K562 (cell line): ENCODE results near the gene HNRNPA2B1. TPM values are rescaled to one million over a fixed set of nuclear protein-coding genes. Genes with fewer than 3 reads are reported as not detected.

Source experiments
- ATAC-seq: fragments of 200-7000 bp; cut with Tn5 transposase; 3 replicates; pipeline ENCODE4 v1.9.1; 2020; ENCODE audit warnings: moderate library complexity
- BruUV-seq: library from RNA; stranded (reverse); fragments of 400-500 nt; replicated peaks from 2 replicates; lab custom pipeline; 2021; lab: Mats Ljungman, UMichigan
- CTCF ChIA-PET: fragments of 300-600 bp; formaldehyde crosslinking; extraction: SDS; loops from one replicate; lab custom pipeline; 2021; ENCODE audit warnings: low intra/inter-chr PET ratio; lab: Yijun Ruan, JAX
- POLR2A ChIA-PET: fragments of 300-600, 350-650 bp; sonication (Branson Sonifier 250); formaldehyde crosslinking; extraction: SDS; loops from one replicate; lab custom pipeline; 2021; ENCODE audit warnings: antibody characterized with exemption, inconsistent platforms; lab: Yijun Ruan, JAX
- DNase-seq, 4 experiments: peaks; one replicate each; pipeline versions ENCODE4 v3.0.0 to v3.0.0-alpha.2; 2011 to 2018; ENCODE audit warnings: low spot score in 3 of 4, mixed read lengths in 3 of 4; ENCODE audit errors: extremely low read depth in 1 of 4
- FAIRE-seq: peaks from 2 replicates; lab custom pipeline; 2011; peaks lifted over from hg19 to GRCh38; lab: Jason Lieb, UNC
- H2AFZ ChIP-seq: 2 replicates; pipeline ENCODE4 v1.6.0; 2011; ENCODE audit warnings: low read depth, low read length, control low read depth, inconsistent platforms
- H3K27ac ChIP-seq: fragments of 200-600 bp; 3 replicates; pipeline ENCODE4 v1.8.0; 2011; ENCODE audit warnings: low read depth, mild to moderate bottlenecking, control low read depth, inconsistent platforms, low read length, moderate library complexity, mixed read lengths; ENCODE audit errors: extremely low read depth
- H3K27me3 ChIP-seq, 2 experiments: fragments of 300-600 bp in 1 of 2; 2 replicates in 1 of 2; 3 replicates in 1 of 2; pipeline versions ENCODE4 v1.6.0 to v1.8.0; 2011; ENCODE audit warnings: inconsistent platforms in 2 of 2, low read length in 2 of 2, mild to moderate bottlenecking in 1 of 2, mixed read lengths in 1 of 2, moderate library complexity in 1 of 2; ENCODE audit not compliant: control insufficient read depth in 2 of 2, insufficient read depth in 2 of 2
- H3K36me3 ChIP-seq: fragments of 300-600 bp; 3 replicates; pipeline ENCODE4 v1.8.0; 2011; ENCODE audit warnings: mild to moderate bottlenecking, low read length, inconsistent platforms; ENCODE audit not compliant: control insufficient read depth, insufficient read depth
- H3K4me1 ChIP-seq, 2 experiments: fragments of 200-600 bp in 1 of 2; replicated peaks in 1 of 2; 2 replicates in 1 of 2; 3 replicates in 1 of 2; pipeline versions ENCODE4 v1.5.1 to v1.8.0; 2011; ENCODE audit warnings: inconsistent platforms in 2 of 2, low read length in 2 of 2, mild to moderate bottlenecking in 1 of 2, mixed read lengths in 1 of 2, moderate library complexity in 1 of 2; ENCODE audit not compliant: control insufficient read depth in 2 of 2, insufficient read depth in 2 of 2
- H3K4me2 ChIP-seq: 2 replicates; pipeline ENCODE4 v1.6.1; 2011; ENCODE audit warnings: low read length, control low read depth, inconsistent platforms, mixed read lengths; ENCODE audit not compliant: insufficient read depth
- H3K4me3 ChIP-seq: fragments of 200-600 bp; sonication (generic), shearing (Covaris generic); 2 replicates; pipeline ENCODE4 v1.5.1; 2016; ENCODE audit warnings: control low read depth, inconsistent platforms
- H3K79me2 ChIP-seq: fragments of 200-600 bp; 3 replicates; pipeline ENCODE4 v1.8.0; 2011; ENCODE audit warnings: low read length, inconsistent platforms; ENCODE audit not compliant: control insufficient read depth, insufficient read depth
- H3K9ac ChIP-seq, 2 experiments: 2 replicates each; pipeline versions ENCODE4 v1.6.0 to v1.6.1; 2011; ENCODE audit warnings: low read depth in 2 of 2, low read length in 2 of 2, control low read depth in 1 of 2, inconsistent platforms in 1 of 2, mild to moderate bottlenecking in 1 of 2, mixed read lengths in 1 of 2; ENCODE audit not compliant: insufficient read depth in 1 of 2
- H3K9me1 ChIP-seq: one replicate; pipeline ENCODE4 v1.6.0; 2011; ENCODE audit warnings: inconsistent platforms, mild to moderate bottlenecking, low read length, moderate library complexity; ENCODE audit not compliant: control insufficient read depth, insufficient read depth
- H3K9me3 ChIP-seq: replicated peaks from 2 replicates; pipeline ENCODE4 v1.5.1; 2011; ENCODE audit warnings: low read depth, low read length, inconsistent platforms; ENCODE audit not compliant: control insufficient read depth, insufficient read depth
- H4K20me1 ChIP-seq: replicated peaks from 2 replicates; pipeline ENCODE4 v1.6.1; 2011; ENCODE audit warnings: low read length, inconsistent platforms, mixed read lengths; ENCODE audit not compliant: control insufficient read depth, insufficient read depth
- CBFA2T2 ChIP-seq: fragments of 450-650 bp; conservative IDR thresholded peaks from 2 replicates; pipeline ENCODE4 v1.6.1; 2017; ENCODE audit warnings: mild to moderate bottlenecking
- KDM5B ChIP-seq: fragments of 200-600 bp; sonication (generic); IDR thresholded peaks from 2 replicates; pipeline ENCODE4 v1.6.1; 2012; ENCODE audit warnings: low read depth, mild to moderate bottlenecking, moderate library complexity, low read length, control low read depth, inconsistent platforms; ENCODE audit not compliant: insufficient replicate concordance
- MAFF ChIP-seq: IDR thresholded peaks from 2 replicates; pipeline ENCODE4 v1.6.1; 2012; ENCODE audit warnings: low read length, improper control_type of control experiment
- MAFG ChIP-seq: fragments of 450-650 bp; conservative IDR thresholded peaks from 2 replicates; pipeline ENCODE4 v1.6.1; 2016; ENCODE audit warnings: missing genetic modification characterization, missing compliant biosample characterization
- RAD51 ChIP-seq: fragments of 450-650 bp; IDR thresholded peaks from 2 replicates; pipeline ENCODE4 v1.7.1; 2016; ENCODE audit warnings: low read depth, mild to moderate bottlenecking, borderline replicate concordance
- RBM25 ChIP-seq: fragments of 200-400 bp; formaldehyde crosslinking; IDR thresholded peaks from 2 replicates; pipeline ENCODE4 v1.6.1; 2018; ENCODE audit warnings: low read length, low read depth, moderate library complexity; ENCODE audit not compliant: severe bottlenecking
- RHOXF2B ChIP-seq: fragments of 250-450 bp; sonication (Bioruptor Pico); conservative IDR thresholded peaks from 2 replicates; pipeline ENCODE4 v1.5.1; 2021
- ZBTB7A ChIP-seq: IDR thresholded peaks from 2 replicates; pipeline ENCODE4 v1.6.1; 2011; ENCODE audit warnings: low read depth, mild to moderate bottlenecking, low read length, moderate library complexity, borderline replicate concordance; ENCODE audit not compliant: control insufficient read depth
- ZNF121 ChIP-seq: sonication (generic); formaldehyde crosslinking; conservative IDR thresholded peaks from 2 replicates; pipeline ENCODE4 v1.8.0; 2022; ENCODE audit warnings: missing genetic modification reagents
- ZNF316 ChIP-seq: fragments of 450-650 bp; IDR thresholded peaks from 2 replicates; pipeline ENCODE4 v1.6.1; 2016
- ZNF583 ChIP-seq: fragments of 250-450 bp; sonication (Bioruptor Pico); IDR thresholded peaks from 2 replicates; pipeline ENCODE4 v1.4.0; 2020
- WGBS: fragments of 100-300 bp; shearing (Covaris generic); methylation state at CpG from one replicate; pipeline ENCODE4 v1.1.6; 2016; ENCODE audit warnings: low coverage, mixed read lengths; ENCODE audit not compliant: insufficient coverage; ENCODE audit errors: missing lambda C conversion rate; 5-methylcytosine and 5-hydroxymethylcytosine counted together
- in situ Hi-C: fragments of 300-500 bp; cut with MboI; formaldehyde crosslinking; loops from 4 replicates; pipeline ENCODE4 v1.15.0; 2018; ENCODE audit warnings: inconsistent platforms, mixed read lengths
- intact Hi-C: fragments of 100-400 bp; cut with micrococcal nuclease; formaldehyde crosslinking; loops from 2 replicates; pipeline ENCODE4 v1.14.2; 2022
- polyA plus RNA-seq, 8 experiments: library from polyadenylated mRNA; depleted of rRNA in 4 of 8; stranded (reverse) in 5 of 8; unstranded in 3 of 8; fragments of >200 nt; fragmentation: Nextera tagmentation in 2 of 8; fragmentation: Illumina TruSeq in 1 of 8; extraction: Ambion mirVana in 2 of 8; extraction: Trizol in 1 of 8; gene quantifications; 2 replicates each; pipeline versions ENCODE4 v1.2.1 to v1.2.3, GENCODE V29; 2011 to 2014; ENCODE audit warnings: inconsistent platforms in 1 of 8, missing spikeins in 1 of 8
- total RNA-seq, 7 experiments: library from RNA; depleted of rRNA in 6 of 7; stranded (reverse); fragments of >200 nt in 6 of 7; fragmentation: Illumina TruSeq in 2 of 7; extraction: Trizol in 2 of 7; gene quantifications; 2 replicates each; pipeline versions ENCODE4 v1.2.1 to v1.2.3, GENCODE V29; 2011 to 2021; ENCODE audit warnings: low replicate concordance in 1 of 7
- TF ChIP-seq, protein P1 (sequence below): IDR thresholded peaks from 2 replicates; pipeline ENCODE4 v1.6.1; 2012; ENCODE audit warnings: low read depth, low read length, improper control_type of control experiment, borderline replicate concordance
- TF ChIP-seq, protein P2 (sequence below): fragments of 250-450 bp; sonication (Bioruptor Pico); IDR thresholded peaks from 2 replicates; pipeline ENCODE4 v1.6.1; 2021; ENCODE audit warnings: mild to moderate bottlenecking

The HNRNPA2B1 gene
- total and polyA plus RNA-seq, 9 of the 15 experiments (the other 6 are each of a cell fraction or from before 2014, with no cell fraction given): 630 to 1,989 (median 865) TPM

DNA sequence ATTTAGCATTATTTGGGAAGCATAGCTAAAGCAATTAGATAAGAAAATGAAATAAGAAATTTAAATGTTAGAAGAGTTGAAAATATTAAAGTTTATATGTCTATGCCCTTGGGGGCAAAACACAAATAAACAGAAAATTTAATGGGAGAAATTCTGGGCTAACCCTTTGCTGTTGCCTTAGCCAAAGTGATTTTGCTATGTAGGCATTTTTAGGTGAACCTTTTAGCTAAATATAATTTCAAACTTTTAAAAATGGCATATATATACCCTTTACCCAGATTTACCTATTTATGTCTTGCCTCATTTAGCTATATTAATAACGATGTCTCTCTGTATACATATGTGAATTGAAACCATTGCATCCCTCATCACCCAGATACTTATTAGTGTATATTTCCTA, 28.5 kb downstream of the HNRNPA2B1 start (continued):
- TF ChIP-seq, protein P1, sequence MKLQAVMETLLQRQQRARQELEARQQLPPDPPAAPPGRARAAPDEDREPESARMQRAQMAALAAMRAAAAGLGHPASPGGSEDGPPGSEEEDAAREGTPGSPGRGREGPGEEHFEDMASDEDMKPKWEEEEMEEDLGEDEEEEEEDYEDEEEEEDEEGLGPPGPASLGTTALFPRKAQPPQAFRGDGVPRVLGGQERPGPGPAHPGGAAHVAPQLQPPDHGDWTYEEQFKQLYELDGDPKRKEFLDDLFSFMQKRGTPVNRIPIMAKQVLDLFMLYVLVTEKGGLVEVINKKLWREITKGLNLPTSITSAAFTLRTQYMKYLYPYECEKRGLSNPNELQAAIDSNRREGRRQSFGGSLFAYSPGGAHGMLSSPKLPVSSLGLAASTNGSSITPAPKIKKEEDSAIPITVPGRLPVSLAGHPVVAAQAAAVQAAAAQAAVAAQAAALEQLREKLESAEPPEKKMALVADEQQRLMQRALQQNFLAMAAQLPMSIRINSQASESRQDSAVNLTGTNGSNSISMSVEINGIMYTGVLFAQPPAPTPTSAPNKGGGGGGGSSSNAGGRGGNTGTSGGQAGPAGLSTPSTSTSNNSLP: no peak
- TF ChIP-seq MAFF: peak; percentile 60
- TF ChIP-seq CBFA2T2: no peak
- peak; percentile 69; the same call in 1 of the 2 replicates for TF ChIP-seq ZNF316
- TF ChIP-seq KDM5B: no peak
- TF ChIP-seq ZBTB7A: no peak
- no peak for TF ChIP-seq RHOXF2B (CRISPR knock-in tag)
- no peak for TF ChIP-seq ZNF583 (CRISPR knock-in tag)
- peak; percentile 40; the same call in 1 of the 2 replicates for TF ChIP-seq MAFG (tag)
- TF ChIP-seq RAD51: no peak

DNA sequence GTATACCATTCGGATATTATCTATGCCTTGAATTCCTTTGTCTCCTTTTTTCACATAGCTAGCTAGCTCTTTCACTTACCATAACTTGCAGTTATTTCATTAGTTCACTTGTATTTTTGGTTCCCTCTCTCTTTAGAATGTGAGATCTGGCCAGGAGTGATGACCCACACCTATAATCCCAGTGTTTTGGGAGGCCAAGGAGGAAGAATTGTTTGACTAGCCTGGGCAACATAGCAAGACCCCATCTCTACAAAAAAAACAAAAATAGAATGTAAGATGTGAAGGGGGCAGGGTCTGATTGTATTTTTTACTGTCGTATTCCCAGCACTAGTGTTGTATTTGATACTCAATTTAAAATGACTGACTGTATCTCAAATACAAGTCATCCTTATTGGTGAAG, 28.9 kb downstream of the HNRNPA2B1 start:
- no peak overlapping the region for H3K4me2 ChIP-seq
- peaks cover 7% of the 10 kb centered on the region; the same call in 2 of the 3 replicates for H3K79me2 ChIP-seq
- CTCF ChIA-PET: no interaction called here
- no peaks in the 10 kb centered on the region for H3K27me3 ChIP-seq
- whole genome bisulfite sequencing: 92% methylated on average over 1 of the region's 2 CpGs
- 0 out of 2 replicates have a peak, but pooled peaks cover 2% of the 10 kb centered on the region for H4K20me1 ChIP-seq
- no TSS peak for BruUV-seq
- intact Hi-C loops: no loop called here
- no peaks in the 10 kb centered on the region for H3K9me1 ChIP-seq
- no peak for ATAC-seq
- H3K4me3 ChIP-seq: no peak overlapping the region
- no peak for DNase-seq
- peaks cover 4 to 8% of the 10 kb centered on the region in 2 experiments; a peak in 3 of 5 replicates for H3K4me1 ChIP-seq
- H3K36me3 ChIP-seq: peaks cover 2% of the 10 kb centered on the region; the same call in 1 of the 3 replicates
- FAIRE-seq: no peak
- no peak overlapping the region for H3K9ac ChIP-seq
- H3K27ac ChIP-seq: no peak overlapping the region
- no peak overlapping the region for H2AFZ ChIP-seq
- in situ Hi-C loops: no loop called here
- POLR2A ChIA-PET: interaction anchor here (0.7 to 1.1 kb wide), 2 partner anchors 9 to 24 kb away, joined by 3 read pairs; no protein-coding TSS in a partner anchor
- H3K9me3 ChIP-seq: no peaks in the 10 kb centered on the region
- TF ChIP-seq, protein P2, sequence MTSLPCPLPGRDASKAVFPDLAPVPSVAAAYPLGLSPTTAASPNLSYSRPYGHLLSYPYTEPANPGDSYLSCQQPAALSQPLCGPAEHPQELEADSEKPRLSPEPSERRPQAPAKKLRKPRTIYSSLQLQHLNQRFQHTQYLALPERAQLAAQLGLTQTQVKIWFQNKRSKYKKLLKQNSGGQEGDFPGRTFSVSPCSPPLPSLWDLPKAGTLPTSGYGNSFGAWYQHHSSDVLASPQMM (CRISPR knock-in tag): no peak
- TF ChIP-seq RBM25 (peak; percentile 37), ZNF121 (CRISPR knock-in tag) (peak; percentile 77)
